Ovary (tissue), 9 donors: ENCODE data around the gene TMEM63B. TPM values are rescaled to one million over a fixed set of nuclear protein-coding genes. Genes with fewer than 3 reads are reported as not detected.

Source experiments
- DNase-seq, 5 donors: peaks; one replicate each; pipeline ENCODE4 v3.0.0-alpha.2; 2019 to 2020
- H3K27ac ChIP-seq, 2 donors: fragments of 200-600 bp; one replicate each; pipeline versions ENCODE4 v1.5.1 to v1.8.0; 2019 to 2022
- H3K27me3 ChIP-seq: fragments of 200-600 bp; one replicate; pipeline ENCODE4 v1.8.0; 2022
- H3K36me3 ChIP-seq: fragments of 200-600 bp; sonication (generic); one replicate; pipeline ENCODE4 v1.5.1; 2019
- H3K4me1 ChIP-seq: one replicate; pipeline ENCODE4 v1.8.1; 2013; ENCODE audit warnings: mild to moderate bottlenecking, moderate library complexity; ENCODE audit not compliant: insufficient read depth
- H3K4me3 ChIP-seq: fragments of 200-600 bp; sonication (generic); one replicate; pipeline ENCODE4 v1.5.1; 2017
- H3K9me3 ChIP-seq, 2 donors: fragments of 200-600 bp in 1 of 2; sonication (generic) in 1 of 2; one replicate each; pipeline versions ENCODE4 v1.5.1 to v1.8.1; 2013 to 2019; ENCODE audit warnings: mild to moderate bottlenecking in 1 of 2, moderate library complexity in 1 of 2
- EP300 ChIP-seq: sonication (generic); formaldehyde crosslinking; IDR thresholded peaks from one replicate; pipeline ENCODE4 v1.6.1; 2017; ENCODE audit warnings: antibody characterized with exemption
- POLR2A ChIP-seq: fragments of 450-650 bp; IDR thresholded peaks from one replicate; pipeline ENCODE4 v1.6.1; 2017; ENCODE audit warnings: antibody characterized with exemption, mild to moderate bottlenecking, moderate library complexity
- WGBS, 3 donors: extraction: QIAGEN DNeasy Blood & Tissue Kit in 1 of 3; methylation state at CpG; one replicate each; pipeline versions ENCODE4 v1.1.5 to v1.1.7; 2013 to 2017; 5-methylcytosine and 5-hydroxymethylcytosine counted together
- intact Hi-C, 4 donors: fragments of 100-400 bp; cut with DNase I; formaldehyde crosslinking; loops; one replicate each; pipeline versions ENCODE4 v1.11.0 to v1.15.1; 2022 to 2023
- polyA plus RNA-seq, 2 donors: library from polyadenylated mRNA; stranded (reverse); fragments of 200-250 nt in 1 of 2; fragments of 350-450 nt in 1 of 2; fragmentation: Illumina TruSeq in 1 of 2; extraction: RNeasy Lipid Tissue Mini Kit (QIAGEN cat#74804) in 1 of 2; gene quantifications; one replicate each; pipeline ENCODE4 v1.2.3, GENCODE V29; 2013 to 2014
- total RNA-seq, 7 donors: library from RNA; depleted of rRNA in 2 of 7; stranded (reverse); fragments of >200 nt in 2 of 7; fragmentation: NEBNext Ultra II Directional in 3 of 7; extraction: Animal tissue kit (Norgen Biotek cat#: 25700) in 3 of 7; gene quantifications; one replicate each; pipeline versions ENCODE4 v1.1.0 to v1.2.4, GENCODE V29; 2016 to 2023
- TF ChIP-seq, protein P1 (sequence below), 3 donors: fragments of 450-650 bp in 2 of 3; fragments of 200-600 bp in 1 of 3; IDR thresholded peaks; one replicate each; pipeline versions ENCODE4 v1.5.1 to v1.8.0; 2016 to 2022; ENCODE audit warnings: antibody characterized with exemption in 3 of 3, mild to moderate bottlenecking in 1 of 3
- donor health status: DM: no; HTN: no; CAD: no; lungs with moderate emphysema.
- donor health status: DM: no; HTN: no; CAD: no.
- donor health status: Bipolar disorder and iron deficiency.
- donor health status: DM: yes; HTN: yes; CAD: no.
- donor health status: DM: no; HTN: no; CAD: no.
- donor health status: DM: yes; HTN: yes; CAD: no.

TMEM63B gene
- total and polyA plus RNA-seq, 9 donors = 7.5 to 25.7 (median 16.5) TPM

DNA sequence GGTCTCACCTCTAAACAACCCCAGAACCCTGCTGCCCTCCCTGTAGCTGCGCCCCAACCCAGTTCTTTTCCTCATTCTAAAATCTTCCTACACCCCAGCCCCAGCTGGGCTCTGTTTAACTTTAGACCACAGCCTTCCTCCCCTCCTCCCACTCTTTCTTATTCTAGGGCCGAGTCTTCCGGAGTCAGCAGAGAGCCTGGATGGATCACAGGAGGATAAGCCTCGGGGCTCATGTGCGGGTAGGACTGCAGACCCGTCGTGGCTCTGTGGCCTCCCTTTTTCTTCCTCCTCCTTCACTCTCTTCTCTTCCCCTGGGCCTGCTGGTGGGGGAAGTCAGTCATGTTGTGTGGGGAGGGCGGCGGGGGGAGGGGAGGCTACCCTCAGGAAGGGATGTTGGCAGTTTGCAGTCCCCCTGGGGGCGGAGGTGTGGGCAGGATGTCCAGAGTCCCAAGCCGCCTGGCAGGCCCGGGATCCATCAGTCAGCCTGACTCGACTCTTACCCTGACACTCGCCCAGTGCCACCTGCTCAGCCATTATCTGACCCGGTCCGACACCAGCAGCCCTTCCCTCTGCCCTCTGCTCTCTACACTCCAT lies 39.3 kb downstream of the TMEM63B start:
- 45 to 48% (median 47%) methylated on average over 16 of the region's 16 CpGs for WGBS, 3 donors
- intact Hi-C loops = no loop called here
- H3K4me3 ChIP-seq = no peak overlapping the region
- H3K36me3 ChIP-seq = no peaks in the 10 kb centered on the region
- H3K27me3 ChIP-seq = no peaks in the 10 kb centered on the region
- H3K9me3 ChIP-seq = no peaks in the 10 kb centered on the region
- DNase-seq = no peak
- TF ChIP-seq EP300 = no peak
- TF ChIP-seq, protein P1, sequence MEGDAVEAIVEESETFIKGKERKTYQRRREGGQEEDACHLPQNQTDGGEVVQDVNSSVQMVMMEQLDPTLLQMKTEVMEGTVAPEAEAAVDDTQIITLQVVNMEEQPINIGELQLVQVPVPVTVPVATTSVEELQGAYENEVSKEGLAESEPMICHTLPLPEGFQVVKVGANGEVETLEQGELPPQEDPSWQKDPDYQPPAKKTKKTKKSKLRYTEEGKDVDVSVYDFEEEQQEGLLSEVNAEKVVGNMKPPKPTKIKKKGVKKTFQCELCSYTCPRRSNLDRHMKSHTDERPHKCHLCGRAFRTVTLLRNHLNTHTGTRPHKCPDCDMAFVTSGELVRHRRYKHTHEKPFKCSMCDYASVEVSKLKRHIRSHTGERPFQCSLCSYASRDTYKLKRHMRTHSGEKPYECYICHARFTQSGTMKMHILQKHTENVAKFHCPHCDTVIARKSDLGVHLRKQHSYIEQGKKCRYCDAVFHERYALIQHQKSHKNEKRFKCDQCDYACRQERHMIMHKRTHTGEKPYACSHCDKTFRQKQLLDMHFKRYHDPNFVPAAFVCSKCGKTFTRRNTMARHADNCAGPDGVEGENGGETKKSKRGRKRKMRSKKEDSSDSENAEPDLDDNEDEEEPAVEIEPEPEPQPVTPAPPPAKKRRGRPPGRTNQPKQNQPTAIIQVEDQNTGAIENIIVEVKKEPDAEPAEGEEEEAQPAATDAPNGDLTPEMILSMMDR (IDR thresholded peaks at IDR 0.05) = no peak
- no peak for TF ChIP-seq POLR2A
- H3K4me1 ChIP-seq = no peaks in the 10 kb centered on the region
- H3K27ac ChIP-seq = no peak overlapping the region

DNA sequence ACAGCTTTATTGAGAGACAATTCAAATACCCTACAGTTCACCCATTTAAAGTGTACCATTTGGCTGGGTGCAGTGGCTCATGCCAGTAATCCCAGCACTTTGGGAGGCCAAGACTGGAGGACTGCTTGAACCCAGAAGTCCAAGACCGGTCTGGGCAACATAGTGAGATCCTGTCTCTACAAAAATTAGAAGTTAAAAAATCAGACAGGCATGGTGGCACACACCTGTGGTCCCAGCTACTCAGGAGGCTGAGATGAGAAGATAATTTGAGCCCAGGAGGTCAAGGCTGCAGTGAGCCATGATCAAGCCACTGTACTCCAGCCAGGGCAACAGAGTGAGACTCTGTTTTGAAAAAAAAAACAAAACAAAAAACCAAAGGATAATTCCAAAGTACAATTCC lies 40.2 kb downstream of the TMEM63B start:
- H3K36me3 ChIP-seq = no peaks in the 10 kb centered on the region
- TF ChIP-seq, protein P1 (IDR thresholded peaks at IDR 0.05) = no peak
- TF ChIP-seq POLR2A (no peak), EP300 (no peak)
- WGBS, 3 donors = 100% methylated on average over 1 of the region's 1 CpG
- intact Hi-C loops = no loop called here
- H3K4me3 ChIP-seq = no peak overlapping the region
- H3K4me1 ChIP-seq = no peaks in the 10 kb centered on the region
- H3K27ac ChIP-seq = no peak overlapping the region
- no peak for DNase-seq
- no peaks in the 10 kb centered on the region for H3K9me3 ChIP-seq
- no peaks in the 10 kb centered on the region for H3K27me3 ChIP-seq

DNA sequence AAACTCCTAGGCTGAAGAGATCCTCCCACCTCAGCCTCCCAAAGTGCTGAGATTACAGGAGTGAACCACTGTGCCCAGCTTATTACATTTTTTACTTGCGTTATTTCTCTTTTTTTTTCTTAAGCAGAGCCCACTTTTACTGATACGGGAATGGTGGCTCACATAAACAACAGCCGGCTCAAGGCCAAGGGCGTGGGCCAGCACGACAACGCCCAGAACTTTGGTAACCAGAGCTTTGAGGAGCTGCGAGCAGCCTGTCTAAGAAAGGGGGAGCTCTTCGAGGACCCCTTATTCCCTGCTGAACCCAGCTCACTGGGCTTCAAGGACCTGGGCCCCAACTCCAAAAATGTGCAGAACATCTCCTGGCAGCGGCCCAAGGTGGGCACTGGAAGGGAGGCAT lies 41.8 kb downstream of the TMEM63B start:
- Histone ChIP-seq H3K4me1 (no peaks in the 10 kb centered on the region), H3K4me3 (no peak overlapping the region), H3K36me3 (no peaks in the 10 kb centered on the region), H3K27ac (no peak overlapping the region), H3K27me3 (no peaks in the 10 kb centered on the region), H3K9me3 (no peaks in the 10 kb centered on the region)
- WGBS, 3 donors = 23 to 54% (median 34%) methylated on average over 9 of the region's 9 CpGs
- TF ChIP-seq, protein P1 (IDR thresholded peaks at IDR 0.05) = no peak
- TF ChIP-seq EP300 = no peak
- TF ChIP-seq POLR2A = no peak
- no peak for DNase-seq
- intact Hi-C loops = no loop called here

DNA sequence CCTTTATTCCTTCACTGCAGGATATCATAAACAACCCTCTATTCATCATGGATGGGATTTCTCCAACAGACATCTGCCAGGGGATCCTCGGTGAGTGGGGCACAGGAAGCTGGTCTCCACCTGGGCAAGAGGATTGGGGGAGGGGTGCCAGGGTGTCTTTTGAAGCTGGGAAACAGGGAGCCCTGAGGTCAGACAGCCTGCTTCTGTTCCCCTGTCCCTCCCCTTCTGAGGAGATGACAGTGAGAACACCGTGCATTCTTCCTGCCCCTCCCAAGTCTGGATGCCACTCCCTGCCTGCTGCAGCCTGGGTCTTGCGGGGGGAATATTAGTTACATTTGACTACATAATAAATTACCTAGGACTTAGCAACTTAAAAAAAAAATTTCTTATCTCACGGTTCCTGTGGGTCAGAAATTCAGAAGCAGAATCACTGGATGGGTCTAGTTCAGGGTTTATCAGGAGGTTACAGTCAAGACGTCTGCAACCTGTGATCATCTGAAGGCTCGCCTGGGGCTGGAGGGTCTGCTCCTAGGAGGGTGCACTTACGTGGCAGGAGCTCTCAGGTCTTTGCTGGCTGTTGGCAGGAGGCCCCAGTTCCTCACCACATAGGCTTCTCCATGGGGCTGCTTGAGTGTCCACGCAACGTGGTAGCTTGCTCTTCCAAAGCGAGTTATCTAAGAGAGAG lies 42.7 kb downstream of the TMEM63B start:
- intact Hi-C loops = loop anchor here (5.0 to 10.0 kb wide), 3 partner anchors 62 to 165 kb away; no protein-coding TSS in a partner anchor
- Histone ChIP-seq H3K27me3 (no peaks in the 10 kb centered on the region), H3K9me3 (no peaks in the 10 kb centered on the region), H3K27ac (no peak overlapping the region), H3K36me3 (no peaks in the 10 kb centered on the region), H3K4me3 (no peak overlapping the region), H3K4me1 (no peaks in the 10 kb centered on the region)
- no peak for DNase-seq
- WGBS, 3 donors = 66 to 74% (median 70%) methylated on average over 10 of the region's 10 CpGs
- TF ChIP-seq EP300 (no peak), POLR2A (no peak)
- TF ChIP-seq, protein P1 (IDR thresholded peaks at IDR 0.05) = no peak
